K562 (cell line): Measurements from ENCODE around the gene TMEM245. TPM values are rescaled to one million over a fixed set of nuclear protein-coding genes. Genes with fewer than 3 reads are reported as not detected.

Source experiments
- ATAC-seq: fragments of 200-7000 bp; cut with Tn5 transposase; 3 replicates; pipeline ENCODE4 v1.9.1; 2020; ENCODE audit warnings: moderate library complexity
- BruUV-seq: library from RNA; stranded (reverse); fragments of 400-500 nt; replicated peaks from 2 replicates; lab custom pipeline; 2021; lab: Mats Ljungman, UMichigan
- CTCF ChIA-PET: fragments of 300-600 bp; formaldehyde crosslinking; extraction: SDS; loops from one replicate; lab custom pipeline; 2021; ENCODE audit warnings: low intra/inter-chr PET ratio; lab: Yijun Ruan, JAX
- POLR2A ChIA-PET: fragments of 300-600, 350-650 bp; sonication (Branson Sonifier 250); formaldehyde crosslinking; extraction: SDS; loops from one replicate; lab custom pipeline; 2021; ENCODE audit warnings: antibody characterized with exemption, inconsistent platforms; lab: Yijun Ruan, JAX
- DNase-seq, 4 experiments: peaks; one replicate each; pipeline versions ENCODE4 v3.0.0 to v3.0.0-alpha.2; 2011 to 2018; ENCODE audit warnings: low spot score in 3 of 4, mixed read lengths in 3 of 4; ENCODE audit errors: extremely low read depth in 1 of 4
- FAIRE-seq: peaks from 2 replicates; lab custom pipeline; 2011; peaks lifted over from hg19 to GRCh38; lab: Jason Lieb, UNC
- H2AFZ ChIP-seq: 2 replicates; pipeline ENCODE4 v1.6.0; 2011; ENCODE audit warnings: low read depth, low read length, control low read depth, inconsistent platforms
- H3K27ac ChIP-seq: fragments of 200-600 bp; 3 replicates; pipeline ENCODE4 v1.8.0; 2011; ENCODE audit warnings: low read depth, mild to moderate bottlenecking, control low read depth, inconsistent platforms, low read length, moderate library complexity, mixed read lengths; ENCODE audit errors: extremely low read depth
- H3K27me3 ChIP-seq, 2 experiments: fragments of 300-600 bp in 1 of 2; 2 replicates in 1 of 2; 3 replicates in 1 of 2; pipeline versions ENCODE4 v1.6.0 to v1.8.0; 2011; ENCODE audit warnings: inconsistent platforms in 2 of 2, low read length in 2 of 2, mild to moderate bottlenecking in 1 of 2, mixed read lengths in 1 of 2, moderate library complexity in 1 of 2; ENCODE audit not compliant: control insufficient read depth in 2 of 2, insufficient read depth in 2 of 2
- H3K36me3 ChIP-seq: fragments of 300-600 bp; 3 replicates; pipeline ENCODE4 v1.8.0; 2011; ENCODE audit warnings: mild to moderate bottlenecking, low read length, inconsistent platforms; ENCODE audit not compliant: control insufficient read depth, insufficient read depth
- H3K4me1 ChIP-seq, 2 experiments: fragments of 200-600 bp in 1 of 2; replicated peaks in 1 of 2; 2 replicates in 1 of 2; 3 replicates in 1 of 2; pipeline versions ENCODE4 v1.5.1 to v1.8.0; 2011; ENCODE audit warnings: inconsistent platforms in 2 of 2, low read length in 2 of 2, mild to moderate bottlenecking in 1 of 2, mixed read lengths in 1 of 2, moderate library complexity in 1 of 2; ENCODE audit not compliant: control insufficient read depth in 2 of 2, insufficient read depth in 2 of 2
- H3K4me2 ChIP-seq: 2 replicates; pipeline ENCODE4 v1.6.1; 2011; ENCODE audit warnings: low read length, control low read depth, inconsistent platforms, mixed read lengths; ENCODE audit not compliant: insufficient read depth
- H3K4me3 ChIP-seq: fragments of 200-600 bp; sonication (generic), shearing (Covaris generic); 2 replicates; pipeline ENCODE4 v1.5.1; 2016; ENCODE audit warnings: control low read depth, inconsistent platforms
- H3K79me2 ChIP-seq: fragments of 200-600 bp; 3 replicates; pipeline ENCODE4 v1.8.0; 2011; ENCODE audit warnings: low read length, inconsistent platforms; ENCODE audit not compliant: control insufficient read depth, insufficient read depth
- H3K9ac ChIP-seq, 2 experiments: 2 replicates each; pipeline versions ENCODE4 v1.6.0 to v1.6.1; 2011; ENCODE audit warnings: low read depth in 2 of 2, low read length in 2 of 2, control low read depth in 1 of 2, inconsistent platforms in 1 of 2, mild to moderate bottlenecking in 1 of 2, mixed read lengths in 1 of 2; ENCODE audit not compliant: insufficient read depth in 1 of 2
- H3K9me1 ChIP-seq: one replicate; pipeline ENCODE4 v1.6.0; 2011; ENCODE audit warnings: inconsistent platforms, mild to moderate bottlenecking, low read length, moderate library complexity; ENCODE audit not compliant: control insufficient read depth, insufficient read depth
- H3K9me3 ChIP-seq: replicated peaks from 2 replicates; pipeline ENCODE4 v1.5.1; 2011; ENCODE audit warnings: low read depth, low read length, inconsistent platforms; ENCODE audit not compliant: control insufficient read depth, insufficient read depth
- H4K20me1 ChIP-seq: replicated peaks from 2 replicates; pipeline ENCODE4 v1.6.1; 2011; ENCODE audit warnings: low read length, inconsistent platforms, mixed read lengths; ENCODE audit not compliant: control insufficient read depth, insufficient read depth
- BDP1 ChIP-seq: IDR thresholded peaks from 3 replicates; pipeline ENCODE4 v1.6.1; 2011; ENCODE audit not compliant: insufficient read length, insufficient read depth
- MTA2 ChIP-seq: fragments of 450-650 bp; IDR thresholded peaks from 2 replicates; pipeline ENCODE4 v1.6.1; 2016; ENCODE audit warnings: low read depth
- NFE2L1 ChIP-seq: fragments of 450-650 bp; IDR thresholded peaks from 2 replicates; pipeline ENCODE4 v1.6.1; 2016; ENCODE audit warnings: missing genetic modification characterization, low read depth, mild to moderate bottlenecking, missing compliant biosample characterization, moderate library complexity, borderline replicate concordance
- SAP30 ChIP-seq: fragments of 200-600 bp; sonication (generic); IDR thresholded peaks from 2 replicates; pipeline ENCODE4 v1.6.1; 2012; ENCODE audit warnings: borderline replicate concordance, low read depth, mild to moderate bottlenecking, moderate library complexity, low read length, control low read depth, inconsistent platforms; ENCODE audit not compliant: insufficient read depth, poor library complexity, severe bottlenecking
- TAF15 ChIP-seq: fragments of 200-400 bp; formaldehyde crosslinking; IDR thresholded peaks from 2 replicates; pipeline ENCODE4 v1.6.1; 2017; ENCODE audit warnings: mild to moderate bottlenecking, low read depth, low read length, moderate library complexity
- ZNF79 ChIP-seq: fragments of 250-450 bp; sonication (Bioruptor Pico); IDR thresholded peaks from 2 replicates; pipeline ENCODE4 v1.4.0; 2020; ENCODE audit warnings: low read depth, mild to moderate bottlenecking, moderate library complexity
- WGBS: fragments of 100-300 bp; shearing (Covaris generic); methylation state at CpG from one replicate; pipeline ENCODE4 v1.1.6; 2016; ENCODE audit warnings: low coverage, mixed read lengths; ENCODE audit not compliant: insufficient coverage; ENCODE audit errors: missing lambda C conversion rate; 5-methylcytosine and 5-hydroxymethylcytosine counted together
- in situ Hi-C: fragments of 300-500 bp; cut with MboI; formaldehyde crosslinking; loops from 4 replicates; pipeline ENCODE4 v1.15.0; 2018; ENCODE audit warnings: inconsistent platforms, mixed read lengths
- intact Hi-C: fragments of 100-400 bp; cut with micrococcal nuclease; formaldehyde crosslinking; loops from 2 replicates; pipeline ENCODE4 v1.14.2; 2022
- polyA plus RNA-seq, 8 experiments: library from polyadenylated mRNA; depleted of rRNA in 4 of 8; stranded (reverse) in 5 of 8; unstranded in 3 of 8; fragments of >200 nt; fragmentation: Nextera tagmentation in 2 of 8; fragmentation: Illumina TruSeq in 1 of 8; extraction: Ambion mirVana in 2 of 8; extraction: Trizol in 1 of 8; gene quantifications; 2 replicates each; pipeline versions ENCODE4 v1.2.1 to v1.2.3, GENCODE V29; 2011 to 2014; ENCODE audit warnings: inconsistent platforms in 1 of 8, missing spikeins in 1 of 8
- total RNA-seq, 7 experiments: library from RNA; depleted of rRNA in 6 of 7; stranded (reverse); fragments of >200 nt in 6 of 7; fragmentation: Illumina TruSeq in 2 of 7; extraction: Trizol in 2 of 7; gene quantifications; 2 replicates each; pipeline versions ENCODE4 v1.2.1 to v1.2.3, GENCODE V29; 2011 to 2021; ENCODE audit warnings: low replicate concordance in 1 of 7
- TF ChIP-seq, protein P1 (sequence below): fragments of 250-450 bp; sonication (Bioruptor Pico); IDR thresholded peaks from 2 replicates; pipeline ENCODE4 v1.5.0; 2022; ENCODE audit warnings: mild to moderate bottlenecking
- TF ChIP-seq, protein P2 (sequence below): fragments of 250-450 bp; sonication (Bioruptor Pico); IDR thresholded peaks from 2 replicates; pipeline ENCODE4 v1.5.0; 2021
- TF ChIP-seq, protein P3 (sequence below): fragments of 250-450 bp; sonication (Bioruptor Pico); IDR thresholded peaks from 2 replicates; pipeline ENCODE4 v1.4.0; 2020
- TF ChIP-seq, protein P4 (sequence below): fragments of 450-650 bp; formaldehyde crosslinking; IDR thresholded peaks from 2 replicates; pipeline ENCODE4 v1.4.0; 2022; ENCODE audit warnings: missing genetic modification characterization

TMEM245 gene
- total and polyA plus RNA-seq, 9 of the 15 experiments (the other 6 are each of a cell fraction or from before 2014, with no cell fraction given): 8.5 to 43.2 (median 24.3) TPM

DNA sequence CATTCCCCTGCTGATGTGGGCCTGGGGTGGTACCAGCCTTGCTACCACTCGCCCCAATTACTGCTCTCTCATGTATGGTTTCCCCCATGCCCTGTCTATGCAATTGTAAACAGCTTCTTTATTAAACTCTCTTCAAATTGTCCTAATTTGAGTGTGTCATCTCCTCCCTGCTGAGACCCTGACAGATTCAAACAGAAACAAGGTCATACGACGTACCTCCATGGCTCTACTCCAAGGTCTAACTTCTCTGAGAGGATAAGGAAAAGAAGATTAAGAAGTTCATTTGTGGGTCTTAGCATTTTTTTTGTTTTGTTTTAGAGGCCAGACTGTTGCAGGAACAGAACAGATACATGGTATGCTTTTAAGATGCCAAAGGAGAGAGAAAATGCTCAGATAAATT is 147.6 kb downstream of the TMEM245 start:
- intact Hi-C loops (no loop called here), in situ Hi-C loops (no loop called here)
- 95% methylated on average over 3 of the region's 3 CpGs for WGBS
- CTCF ChIA-PET: no interaction called here
- Histone ChIP-seq H3K79me2 (no peaks in the 10 kb centered on the region), H4K20me1 (no peaks in the 10 kb centered on the region), H3K9me1 (no peaks in the 10 kb centered on the region), H2AFZ (no peak overlapping the region), H3K36me3 (peaks cover 25% of the 10 kb centered on the region), H3K9me3 (no peaks in the 10 kb centered on the region), H3K27ac (no peak overlapping the region), H3K27me3 (no peaks in the 10 kb centered on the region), H3K4me1 (no peaks in the 10 kb centered on the region), H3K4me2 (no peak overlapping the region), H3K4me3 (no peak overlapping the region), H3K9ac (no peak overlapping the region)
- BruUV-seq: no TSS peak
- FAIRE-seq (no peak), ATAC-seq (no peak), DNase-seq (no peak)
- POLR2A ChIA-PET: interaction anchor here (1.1 kb wide), 1 partner anchor 8 kb away, joined by 7 read pairs; no protein-coding TSS in a partner anchor
- TF ChIP-seq SAP30 (no peak), NFE2L1 (no peak), ZNF79 (no peak), MTA2 (no peak), BDP1 (no peak), TAF15 (no peak)
- TF ChIP-seq, protein P1, sequence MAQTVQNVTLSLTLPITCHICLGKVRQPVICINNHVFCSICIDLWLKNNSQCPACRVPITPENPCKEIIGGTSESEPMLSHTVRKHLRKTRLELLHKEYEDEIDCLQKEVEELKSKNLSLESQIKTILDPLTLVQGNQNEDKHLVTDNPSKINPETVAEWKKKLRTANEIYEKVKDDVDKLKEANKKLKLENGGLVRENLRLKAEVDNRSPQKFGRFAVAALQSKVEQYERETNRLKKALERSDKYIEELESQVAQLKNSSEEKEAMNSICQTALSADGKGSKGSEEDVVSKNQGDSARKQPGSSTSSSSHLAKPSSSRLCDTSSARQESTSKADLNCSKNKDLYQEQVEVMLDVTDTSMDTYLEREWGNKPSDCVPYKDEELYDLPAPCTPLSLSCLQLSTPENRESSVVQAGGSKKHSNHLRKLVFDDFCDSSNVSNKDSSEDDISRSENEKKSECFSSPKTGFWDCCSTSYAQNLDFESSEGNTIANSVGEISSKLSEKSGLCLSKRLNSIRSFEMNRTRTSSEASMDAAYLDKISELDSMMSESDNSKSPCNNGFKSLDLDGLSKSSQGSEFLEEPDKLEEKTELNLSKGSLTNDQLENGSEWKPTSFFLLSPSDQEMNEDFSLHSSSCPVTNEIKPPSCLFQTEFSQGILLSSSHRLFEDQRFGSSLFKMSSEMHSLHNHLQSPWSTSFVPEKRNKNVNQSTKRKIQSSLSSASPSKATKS (CRISPR knock-in tag): no peak
- TF ChIP-seq, protein P2, sequence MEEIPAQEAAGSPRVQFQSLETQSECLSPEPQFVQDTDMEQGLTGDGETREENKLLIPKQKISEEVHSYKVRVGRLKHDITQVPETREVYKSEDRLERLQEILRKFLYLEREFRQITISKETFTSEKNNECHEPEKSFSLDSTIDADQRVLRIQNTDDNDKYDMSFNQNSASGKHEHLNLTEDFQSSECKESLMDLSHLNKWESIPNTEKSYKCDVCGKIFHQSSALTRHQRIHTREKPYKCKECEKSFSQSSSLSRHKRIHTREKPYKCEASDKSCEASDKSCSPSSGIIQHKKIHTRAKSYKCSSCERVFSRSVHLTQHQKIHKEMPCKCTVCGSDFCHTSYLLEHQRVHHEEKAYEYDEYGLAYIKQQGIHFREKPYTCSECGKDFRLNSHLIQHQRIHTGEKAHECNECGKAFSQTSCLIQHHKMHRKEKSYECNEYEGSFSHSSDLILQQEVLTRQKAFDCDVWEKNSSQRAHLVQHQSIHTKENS (CRISPR knock-in tag): no peak
- TF ChIP-seq, protein P3, sequence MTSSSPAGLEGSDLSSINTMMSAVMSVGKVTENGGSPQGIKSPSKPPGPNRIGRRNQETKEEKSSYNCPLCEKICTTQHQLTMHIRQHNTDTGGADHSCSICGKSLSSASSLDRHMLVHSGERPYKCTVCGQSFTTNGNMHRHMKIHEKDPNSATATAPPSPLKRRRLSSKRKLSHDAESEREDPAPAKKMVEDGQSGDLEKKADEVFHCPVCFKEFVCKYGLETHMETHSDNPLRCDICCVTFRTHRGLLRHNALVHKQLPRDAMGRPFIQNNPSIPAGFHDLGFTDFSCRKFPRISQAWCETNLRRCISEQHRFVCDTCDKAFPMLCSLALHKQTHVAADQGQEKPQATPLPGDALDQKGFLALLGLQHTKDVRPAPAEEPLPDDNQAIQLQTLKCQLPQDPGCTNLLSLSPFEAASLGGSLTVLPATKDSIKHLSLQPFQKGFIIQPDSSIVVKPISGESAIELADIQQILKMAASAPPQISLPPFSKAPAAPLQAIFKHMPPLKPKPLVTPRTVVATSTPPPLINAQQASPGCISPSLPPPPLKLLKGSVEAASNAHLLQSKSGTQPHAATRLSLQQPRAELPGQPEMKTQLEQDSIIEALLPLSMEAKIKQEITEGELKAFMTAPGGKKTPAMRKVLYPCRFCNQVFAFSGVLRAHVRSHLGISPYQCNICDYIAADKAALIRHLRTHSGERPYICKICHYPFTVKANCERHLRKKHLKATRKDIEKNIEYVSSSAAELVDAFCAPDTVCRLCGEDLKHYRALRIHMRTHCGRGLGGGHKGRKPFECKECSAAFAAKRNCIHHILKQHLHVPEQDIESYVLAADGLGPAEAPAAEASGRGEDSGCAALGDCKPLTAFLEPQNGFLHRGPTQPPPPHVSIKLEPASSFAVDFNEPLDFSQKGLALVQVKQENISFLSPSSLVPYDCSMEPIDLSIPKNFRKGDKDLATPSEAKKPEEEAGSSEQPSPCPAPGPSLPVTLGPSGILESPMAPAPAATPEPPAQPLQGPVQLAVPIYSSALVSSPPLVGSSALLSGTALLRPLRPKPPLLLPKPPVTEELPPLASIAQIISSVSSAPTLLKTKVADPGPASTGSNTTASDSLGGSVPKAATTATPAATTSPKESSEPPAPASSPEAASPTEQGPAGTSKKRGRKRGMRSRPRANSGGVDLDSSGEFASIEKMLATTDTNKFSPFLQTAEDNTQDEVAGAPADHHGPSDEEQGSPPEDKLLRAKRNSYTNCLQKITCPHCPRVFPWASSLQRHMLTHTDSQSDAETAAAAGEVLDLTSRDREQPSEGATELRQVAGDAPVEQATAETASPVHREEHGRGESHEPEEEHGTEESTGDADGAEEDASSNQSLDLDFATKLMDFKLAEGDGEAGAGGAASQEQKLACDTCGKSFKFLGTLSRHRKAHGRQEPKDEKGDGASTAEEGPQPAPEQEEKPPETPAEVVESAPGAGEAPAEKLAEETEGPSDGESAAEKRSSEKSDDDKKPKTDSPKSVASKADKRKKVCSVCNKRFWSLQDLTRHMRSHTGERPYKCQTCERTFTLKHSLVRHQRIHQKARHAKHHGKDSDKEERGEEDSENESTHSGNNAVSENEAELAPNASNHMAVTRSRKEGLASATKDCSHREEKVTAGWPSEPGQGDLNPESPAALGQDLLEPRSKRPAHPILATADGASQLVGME (CRISPR knock-in tag): no peak
- TF ChIP-seq, protein P4, sequence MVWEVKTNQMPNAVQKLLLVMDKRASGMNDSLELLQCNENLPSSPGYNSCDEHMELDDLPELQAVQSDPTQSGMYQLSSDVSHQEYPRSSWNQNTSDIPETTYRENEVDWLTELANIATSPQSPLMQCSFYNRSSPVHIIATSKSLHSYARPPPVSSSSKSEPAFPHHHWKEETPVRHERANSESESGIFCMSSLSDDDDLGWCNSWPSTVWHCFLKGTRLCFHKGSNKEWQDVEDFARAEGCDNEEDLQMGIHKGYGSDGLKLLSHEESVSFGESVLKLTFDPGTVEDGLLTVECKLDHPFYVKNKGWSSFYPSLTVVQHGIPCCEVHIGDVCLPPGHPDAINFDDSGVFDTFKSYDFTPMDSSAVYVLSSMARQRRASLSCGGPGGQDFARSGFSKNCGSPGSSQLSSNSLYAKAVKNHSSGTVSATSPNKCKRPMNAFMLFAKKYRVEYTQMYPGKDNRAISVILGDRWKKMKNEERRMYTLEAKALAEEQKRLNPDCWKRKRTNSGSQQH (CRISPR knock-in tag): no peak
